Thyroid gland (tissue), 4 donors: Measurements from ENCODE around the gene TXNDC15.

Source experiments
- CTCF ChIP-seq, 6 experiments: fragments of 200-600 bp in 3 of 6; fragments of 450-650 bp in 3 of 6; sonication (generic) in 3 of 6; IDR thresholded peaks; one replicate each; pipeline ENCODE4 v1.5.1; 2016 to 2019; ENCODE audit warnings: antibody characterized with exemption in 6 of 6, mild to moderate bottlenecking in 2 of 6, inconsistent platforms in 1 of 6, moderate library complexity in 1 of 6
- POLR2A ChIP-seq, 2 donors: fragments of 450-650 bp; IDR thresholded peaks; one replicate each; pipeline ENCODE4 v1.6.1; 2017; ENCODE audit warnings: antibody characterized with exemption in 2 of 2, mild to moderate bottlenecking in 2 of 2, moderate library complexity in 1 of 2

- TF ChIP-seq CTCF (IDR thresholded peaks at IDR 0.05), result no peak
- TF ChIP-seq POLR2A (IDR thresholded peaks at IDR 0.05), result no peak
Observed at GRCh38 chr5:134913254-134913653, 39.1 kb downstream of the TXNDC15 start.
